GM04503 (cell line): ENCODE measurements around the gene NTN5.
"Not testable (repeated sequence)": the region's sequence is repeated elsewhere in the genome, so short reads cannot be mapped to it uniquely, and the experiment has no call there.

Source experiments
- DNase-seq: peaks from one replicate; pipeline ENCODE4 v3.0.0-alpha.2; 2012; ENCODE audit warnings: low read depth

The NTN5 gene

DNA sequence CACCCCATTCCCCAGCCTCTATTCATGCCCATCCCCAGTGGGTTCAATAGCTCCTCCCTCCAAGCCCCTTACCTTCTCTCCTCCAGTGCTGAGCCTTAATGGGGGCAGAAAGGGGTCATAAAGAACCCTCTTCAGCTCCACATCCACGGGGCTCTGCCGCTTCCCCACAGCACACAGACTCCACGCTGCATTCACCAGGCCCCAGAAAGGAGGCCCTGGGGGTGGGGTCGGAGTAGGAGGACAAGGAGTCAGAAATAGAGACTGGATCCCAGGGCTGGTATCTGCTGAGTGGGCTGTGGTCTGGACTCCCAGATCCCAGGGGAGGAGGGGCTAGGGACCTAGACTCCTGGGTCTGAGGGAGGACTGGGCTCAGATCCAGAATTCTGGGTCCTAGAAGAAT, 28.5 kb downstream of the NTN5 start:
- DNase-seq, result no peak

GRCh38 chr19:48642862-48643261, 30.0 kb downstream of the NTN5 start:
- DNase-seq, result no peak

- DNase-seq, result no peak
These were observed 31.0 kb downstream of the NTN5 start for GRCh38 chr19:48641850-48642249.

DNA sequence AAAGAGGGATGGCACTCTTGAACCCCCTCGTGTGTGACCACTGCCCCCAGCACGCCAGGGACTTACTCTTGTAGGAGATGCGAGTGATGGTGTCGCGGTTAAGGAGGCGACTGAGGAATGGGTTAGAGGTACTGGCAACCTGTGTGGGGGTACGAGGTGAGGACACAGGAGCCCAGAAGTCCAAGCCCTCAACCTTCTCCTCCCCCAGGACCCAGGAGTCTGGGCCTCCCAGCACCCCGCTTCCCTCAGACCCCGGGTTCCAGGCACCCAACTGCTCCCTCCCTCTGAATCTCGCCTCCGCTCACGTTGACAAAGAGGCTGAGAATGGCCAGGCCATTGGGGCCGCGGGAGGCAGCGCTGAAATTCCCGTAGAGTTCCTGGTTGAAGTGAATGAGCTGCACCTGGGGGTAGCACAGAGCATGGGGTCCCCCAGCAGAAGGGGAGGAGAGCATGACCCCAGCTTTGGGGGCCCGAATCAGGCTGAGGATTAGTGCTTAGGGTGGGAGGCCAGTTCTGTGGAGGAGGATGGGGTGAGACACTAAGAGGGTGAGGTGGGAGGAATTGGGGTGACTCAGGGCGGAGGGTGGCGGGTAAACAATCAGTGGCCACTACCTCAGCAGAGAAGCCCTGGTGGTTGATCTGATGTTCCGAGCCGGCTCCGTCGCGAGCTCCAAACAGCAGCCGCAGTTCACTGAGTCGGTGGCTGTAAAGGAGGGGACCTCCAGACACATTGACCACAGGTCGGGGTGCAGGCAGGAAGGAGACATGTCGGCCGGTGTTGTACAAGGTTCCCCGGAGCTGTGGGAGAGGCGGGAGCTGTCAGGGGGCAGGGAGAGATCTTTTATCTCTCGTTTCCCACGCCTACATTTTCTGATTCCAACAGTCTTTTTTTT, 33.1 kb downstream of the NTN5 start:
- no peak for DNase-seq

- DNase-seq, result no peak
These were observed 33.9 kb downstream of the NTN5 start for GRCh38 chr19:48638831-48639381.

GRCh38 chr19:48637948-48638830, 34.6 kb downstream of the NTN5 start:
- DNase-seq, result no peak

DNA sequence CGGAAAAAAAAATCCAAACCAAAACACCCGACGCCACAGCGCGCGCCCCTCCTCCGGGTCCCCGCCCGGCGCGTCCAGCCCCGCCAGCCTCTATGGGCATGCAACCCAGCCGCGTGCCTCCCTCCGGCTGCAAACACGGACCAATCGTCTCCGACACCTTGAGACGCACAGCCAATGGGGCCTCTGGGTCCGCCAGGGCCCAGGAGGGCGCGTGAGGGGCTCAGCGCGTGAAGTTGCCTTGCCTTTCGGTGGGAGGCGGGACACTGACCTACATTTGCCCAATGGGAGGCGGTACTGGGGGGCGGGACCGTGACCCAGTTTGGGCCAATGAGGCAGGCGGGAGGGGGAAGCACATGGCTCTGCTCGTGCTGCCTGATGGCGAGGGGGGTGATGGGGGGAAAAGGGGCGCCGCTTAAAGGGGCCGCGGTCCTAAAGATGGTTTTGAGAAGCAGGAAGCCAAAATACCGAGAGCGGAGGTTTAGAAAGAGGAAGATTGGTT, 35.3 kb downstream of the NTN5 start:
- DNase-seq, result peak; percentile 89

DNA sequence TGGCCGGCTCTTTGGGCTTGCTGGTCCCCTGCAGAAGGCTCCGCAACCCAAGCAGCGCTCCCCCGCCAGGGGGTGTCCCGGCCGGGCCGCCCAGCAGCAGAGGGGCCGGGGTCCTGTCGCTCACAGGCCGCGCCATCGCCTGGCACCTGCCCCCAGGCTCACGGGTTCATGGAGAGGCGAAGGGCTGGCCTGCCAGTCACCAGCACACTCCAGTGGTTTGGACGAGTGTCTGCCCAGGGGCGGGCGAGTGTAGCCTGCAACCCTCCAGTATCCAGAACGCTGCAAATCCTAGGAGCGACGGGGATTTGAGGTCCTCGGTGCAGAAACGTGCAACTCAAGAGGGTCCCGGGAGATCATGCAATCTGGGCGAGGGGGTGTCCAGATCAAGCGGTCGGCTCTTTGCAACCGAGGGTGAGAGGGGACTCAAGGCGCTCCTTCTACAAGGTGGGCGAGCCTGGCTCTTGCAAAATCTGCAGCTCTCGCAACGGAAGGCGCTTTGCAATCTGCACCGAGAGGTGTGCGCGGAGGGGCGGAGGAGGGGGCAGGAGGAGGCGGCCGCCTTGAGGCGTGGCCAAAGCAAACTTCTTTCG, 35.9 kb downstream of the NTN5 start, which contains the start of gene DBP:
TSS of gene DBP (minus strand) at position 521 of the 590 bp plus-strand sequence. CDS start at position 136, 385 bp downstream.
- no peak for DNase-seq

- DNase-seq, result no peak
These were observed 36.6 kb downstream of the NTN5 start for GRCh38 chr19:48635966-48636858.

- no peak for DNase-seq
These were observed 37.4 kb downstream of the NTN5 start for GRCh38 chr19:48635263-48635965.

GRCh38 chr19:48634424-48635262, 38.2 kb downstream of the NTN5 start:
- no peak for DNase-seq

- no peak for DNase-seq
These were observed 38.8 kb downstream of the NTN5 start for GRCh38 chr19:48634036-48634342.

- DNase-seq, result no peak
These were observed 39.4 kb downstream of the NTN5 start for GRCh38 chr19:48633148-48634035.

- no peak for DNase-seq
These were observed 40.1 kb downstream of the NTN5 start for GRCh38 chr19:48632692-48633147.

DNA sequence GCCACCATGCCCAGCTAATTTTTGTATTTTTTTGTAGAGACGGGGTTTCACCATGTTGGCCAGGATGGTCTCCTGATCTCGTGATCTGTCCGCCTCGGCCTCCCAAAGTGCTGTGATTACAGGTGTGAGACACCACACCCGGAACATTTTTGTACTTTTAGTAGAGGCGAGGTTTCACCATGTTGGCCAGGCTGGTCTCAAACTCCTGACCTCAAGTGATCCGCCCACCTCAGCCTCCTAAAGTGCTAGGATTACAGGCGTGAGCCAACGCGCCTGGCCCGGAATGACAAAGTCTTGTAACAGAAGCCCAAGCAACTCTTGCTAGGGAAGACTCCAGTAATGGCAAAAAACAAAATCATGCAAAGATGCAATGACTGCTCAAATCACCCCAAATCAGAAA, 40.5 kb downstream of the NTN5 start:
- not testable (repeated sequence) for DNase-seq

DNA sequence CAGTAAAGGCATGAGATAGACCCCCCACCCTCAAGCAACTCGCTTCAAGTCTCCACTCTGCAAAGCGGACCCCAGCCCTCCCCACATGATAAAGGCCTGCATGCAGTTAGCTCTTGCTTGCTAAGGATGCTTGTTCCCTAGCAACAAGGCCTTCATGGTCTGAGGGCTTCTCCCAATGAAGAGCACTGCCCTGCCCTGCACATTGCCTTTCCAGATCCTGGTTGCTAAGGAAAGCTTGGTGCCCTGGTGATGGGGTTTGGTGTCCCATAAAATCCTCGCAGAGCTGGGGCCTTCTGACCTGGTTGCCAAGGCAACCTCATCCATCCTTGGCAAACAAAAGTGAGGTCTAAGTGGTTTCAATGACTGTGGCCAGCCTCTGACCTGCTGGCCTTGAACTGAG, 41.6 kb downstream of the NTN5 start:
- DNase-seq, result no peak

DNA sequence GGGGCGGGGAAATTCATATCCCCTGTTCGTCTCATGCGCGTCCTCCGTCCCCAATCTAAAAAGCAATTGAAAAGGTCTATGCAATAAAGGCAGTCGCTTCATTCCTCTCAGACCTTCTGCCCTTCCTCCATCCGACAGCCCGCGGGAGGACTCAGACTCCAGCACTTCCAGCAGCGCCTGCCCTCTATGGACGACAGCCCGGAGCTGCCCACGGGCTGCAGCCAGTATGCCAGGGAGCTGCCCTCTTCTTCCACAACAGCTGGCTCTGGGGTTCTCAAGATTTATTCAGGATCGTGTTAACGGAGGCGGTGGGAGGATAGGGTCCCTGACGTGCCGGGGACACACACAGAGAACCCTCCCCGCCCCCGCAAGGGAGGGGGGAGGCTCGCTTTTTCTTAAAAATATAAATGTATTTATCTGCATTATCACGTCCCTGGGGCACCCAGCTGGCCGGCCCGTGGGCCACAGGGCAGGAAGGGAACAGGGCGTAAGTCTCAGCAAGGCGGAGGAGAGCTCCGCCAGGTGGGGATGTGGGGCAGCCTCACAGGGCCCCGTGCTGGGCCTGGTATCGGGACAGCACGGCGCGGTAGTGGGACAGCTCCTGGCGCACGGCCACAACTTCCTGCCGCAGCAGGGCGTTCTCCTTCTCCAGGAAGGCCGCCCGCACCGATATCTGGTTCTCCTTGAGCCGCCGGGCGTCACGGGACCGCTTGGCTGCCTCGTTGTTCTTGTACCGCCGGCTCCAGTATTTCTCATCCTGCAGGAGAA, 42.3 kb downstream of the NTN5 start:
- DNase-seq, result no peak
